PC-3 (cell line): ENCODE measurements around the gene MAST4.

Experiments used
- EZH2 ChIP-seq: fragments of 300-600 bp; sonication (generic); IDR thresholded peaks from one replicate; pipeline ENCODE4 v1.6.1; 2017; ENCODE audit warnings: antibody characterized with exemption, mild to moderate bottlenecking, low read length; ENCODE audit not compliant: unreplicated experiment
- EZH2phosphoT487 ChIP-seq: fragments of 300-600 bp; sonication (generic); IDR thresholded peaks from 2 replicates; pipeline ENCODE4 v1.6.1; 2018; ENCODE audit warnings: mild to moderate bottlenecking, antibody characterized with exemption, low read length, borderline replicate concordance
- TF ChIP-seq, protein P1 (sequence below): fragments of 300-600 bp; sonication (generic); conservative IDR thresholded peaks from 2 replicates; pipeline ENCODE4 v1.5.1; 2017; ENCODE audit warnings: antibody characterized with exemption, low read depth, mild to moderate bottlenecking, low read length

GRCh38 chr5:66821688-66822429 is 225.7 kb downstream of the MAST4 start:
- TF ChIP-seq EZH2: no peak
- TF ChIP-seq, protein P1, sequence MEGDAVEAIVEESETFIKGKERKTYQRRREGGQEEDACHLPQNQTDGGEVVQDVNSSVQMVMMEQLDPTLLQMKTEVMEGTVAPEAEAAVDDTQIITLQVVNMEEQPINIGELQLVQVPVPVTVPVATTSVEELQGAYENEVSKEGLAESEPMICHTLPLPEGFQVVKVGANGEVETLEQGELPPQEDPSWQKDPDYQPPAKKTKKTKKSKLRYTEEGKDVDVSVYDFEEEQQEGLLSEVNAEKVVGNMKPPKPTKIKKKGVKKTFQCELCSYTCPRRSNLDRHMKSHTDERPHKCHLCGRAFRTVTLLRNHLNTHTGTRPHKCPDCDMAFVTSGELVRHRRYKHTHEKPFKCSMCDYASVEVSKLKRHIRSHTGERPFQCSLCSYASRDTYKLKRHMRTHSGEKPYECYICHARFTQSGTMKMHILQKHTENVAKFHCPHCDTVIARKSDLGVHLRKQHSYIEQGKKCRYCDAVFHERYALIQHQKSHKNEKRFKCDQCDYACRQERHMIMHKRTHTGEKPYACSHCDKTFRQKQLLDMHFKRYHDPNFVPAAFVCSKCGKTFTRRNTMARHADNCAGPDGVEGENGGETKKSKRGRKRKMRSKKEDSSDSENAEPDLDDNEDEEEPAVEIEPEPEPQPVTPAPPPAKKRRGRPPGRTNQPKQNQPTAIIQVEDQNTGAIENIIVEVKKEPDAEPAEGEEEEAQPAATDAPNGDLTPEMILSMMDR: no peak
- no peak for TF ChIP-seq EZH2phosphoT487
